Measurements from ENCODE around the gene NCBP1.
"Not testable (repeated sequence)": the region's sequence is repeated elsewhere in the genome, so short reads cannot be mapped to it uniquely, and the experiment has no call there.

Gene NCBP1

GRCh38 chr9:97682242-97682641, 48.6 kb downstream of the NCBP1 start:
- DNase-seq: no peak

- DNase-seq: no peak
Observed at GRCh38 chr9:97688654-97689053, 55.0 kb downstream of the NCBP1 start.

DNA sequence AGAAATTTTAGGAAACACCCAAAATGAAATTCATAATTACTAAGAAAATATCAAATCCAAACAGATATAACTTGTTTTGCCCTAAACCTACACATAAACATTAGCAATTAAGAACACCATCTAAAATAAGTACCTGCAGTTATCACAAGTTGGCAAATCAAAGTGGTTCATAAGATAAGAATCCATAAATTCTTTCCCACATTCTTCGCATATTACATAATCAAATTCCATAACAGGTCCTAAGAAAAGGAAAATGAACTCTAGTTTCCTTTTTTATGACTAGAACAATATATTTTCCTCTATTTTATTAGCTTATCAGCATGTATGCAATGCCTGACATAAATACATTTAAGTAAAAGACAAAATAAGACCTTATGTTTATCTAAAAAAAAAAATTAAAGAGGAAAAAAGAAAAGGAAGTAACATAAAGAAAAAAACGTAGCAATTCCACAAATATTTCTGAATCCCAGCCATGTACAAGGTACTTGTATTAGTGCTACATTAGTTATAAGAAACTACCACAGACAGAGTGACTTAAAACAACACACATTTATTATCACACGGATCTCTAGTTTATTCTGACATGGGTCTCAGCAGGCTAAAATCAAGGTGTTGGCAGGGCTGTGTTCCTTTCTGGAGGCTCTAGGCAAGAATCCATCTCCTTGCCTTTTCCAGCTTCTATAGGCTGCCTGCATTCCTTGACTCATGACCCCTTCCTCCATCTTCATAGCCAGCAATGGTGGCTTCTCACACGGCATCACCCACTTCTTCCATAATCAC, 56.0 kb downstream of the NCBP1 start:
- DNase-seq: no peak

GRCh38 chr9:97694769-97695168, 61.1 kb downstream of the NCBP1 start:
- DNase-seq: no peak

DNA sequence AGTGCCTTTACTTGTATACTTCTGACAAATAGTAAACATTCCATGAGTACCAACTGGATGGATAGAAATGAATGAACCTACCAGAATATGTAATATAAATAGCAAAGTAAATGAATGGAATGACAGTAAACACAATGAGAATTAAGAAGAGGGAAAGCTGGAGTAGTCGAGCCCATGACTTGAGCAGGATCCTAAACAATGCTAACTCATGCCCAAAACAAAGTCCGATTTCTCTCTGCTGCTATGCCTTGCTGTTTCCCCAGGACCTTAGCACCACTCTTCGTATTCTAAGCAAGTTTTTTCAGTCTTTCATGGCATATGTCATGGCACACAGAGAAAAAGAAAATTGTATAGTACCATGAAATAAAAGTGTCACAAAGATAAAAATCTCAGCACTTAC, 61.8 kb downstream of the NCBP1 start:
- no peak for DNase-seq

GRCh38 chr9:97695995-97696802, 62.6 kb downstream of the NCBP1 start:
- no peak for DNase-seq

DNA sequence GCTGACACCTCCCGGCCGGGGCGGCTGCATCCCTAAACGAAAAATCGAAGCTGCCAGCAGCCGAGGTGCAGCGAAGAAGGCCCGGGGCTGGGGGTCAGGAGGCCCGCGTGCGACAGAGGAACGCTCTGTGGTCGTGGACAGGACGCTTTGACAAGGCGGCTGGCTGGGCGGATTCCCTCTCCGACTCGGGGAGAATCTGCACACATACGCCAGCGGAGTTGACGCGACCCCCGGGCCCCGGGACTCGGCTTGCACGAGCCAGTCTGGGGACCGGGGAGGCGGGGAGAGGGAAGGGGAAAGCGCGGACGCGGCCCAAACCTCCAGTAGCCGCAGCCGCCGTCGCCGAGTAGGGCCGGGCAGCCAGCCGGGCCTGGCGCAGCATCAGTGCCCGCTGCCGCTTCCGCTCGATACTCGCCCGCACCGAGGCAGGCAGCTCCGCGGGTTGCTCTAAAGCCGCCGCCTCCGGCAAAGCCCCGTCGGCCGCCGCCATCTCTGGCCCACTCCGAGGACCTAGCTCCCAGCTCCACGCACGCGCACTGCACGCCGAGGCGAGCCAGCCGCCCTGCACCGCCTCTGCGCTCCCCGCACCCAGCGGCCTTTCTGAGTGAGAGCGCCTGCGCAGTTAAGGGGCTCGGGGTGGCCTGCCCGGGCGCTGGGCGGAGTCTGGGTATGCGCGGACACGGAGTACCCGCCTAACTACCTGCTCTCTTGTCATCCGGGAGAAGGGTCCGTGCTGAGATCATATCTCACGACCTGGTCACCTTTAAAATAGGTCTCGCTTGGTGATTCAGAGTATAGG, 63.4 kb downstream of the NCBP1 start, which contains the start of gene XPA:
TSS of gene XPA (minus strand) at position 538 of the 799 bp plus-strand sequence. CDS start at position 490, 48 bp downstream.
- peak; percentile 67 for DNase-seq

GRCh38 chr9:97697837-97698236, 64.2 kb downstream of the NCBP1 start:
- DNase-seq: no peak

DNA sequence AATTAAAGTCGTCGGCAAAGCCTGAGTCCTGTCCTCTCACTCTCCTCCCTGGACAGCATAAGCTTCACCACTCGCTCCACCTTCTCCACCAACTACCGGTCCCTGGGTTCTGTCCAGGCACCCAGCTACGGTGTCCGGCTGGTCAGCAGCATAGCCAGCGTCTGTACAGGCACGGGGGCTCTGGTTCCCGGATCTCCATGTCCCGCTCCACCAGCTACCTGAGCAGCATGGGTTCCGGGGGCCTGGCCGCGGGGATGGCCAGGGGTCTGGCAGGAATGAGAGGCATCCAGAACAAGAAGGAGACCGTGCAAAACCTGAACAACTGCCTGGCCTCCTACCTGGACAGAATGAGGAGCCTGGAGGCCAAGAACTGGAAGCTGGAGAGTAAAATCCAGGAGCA, 65.2 kb downstream of the NCBP1 start:
- no peak for DNase-seq

DNA sequence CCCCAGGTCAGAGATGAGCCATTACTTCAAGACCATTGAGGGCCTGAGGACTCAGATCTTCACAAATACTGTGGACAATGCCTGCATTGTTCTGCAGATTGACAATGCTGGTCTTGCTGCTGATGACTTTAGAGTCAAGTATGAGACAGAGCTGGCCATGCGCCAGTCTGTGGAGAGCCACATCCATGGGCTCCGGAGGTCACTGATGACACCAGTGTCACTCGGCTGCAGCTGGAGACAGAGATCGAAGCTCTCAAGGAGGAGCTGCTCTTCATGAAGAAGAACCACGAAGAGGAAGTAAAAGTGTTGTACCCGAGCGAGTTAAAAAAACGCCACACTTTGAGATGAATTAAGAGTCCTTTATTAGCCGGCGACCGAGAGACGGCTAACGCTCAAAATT, 65.7 kb downstream of the NCBP1 start:
- not testable (repeated sequence) for DNase-seq

DNA sequence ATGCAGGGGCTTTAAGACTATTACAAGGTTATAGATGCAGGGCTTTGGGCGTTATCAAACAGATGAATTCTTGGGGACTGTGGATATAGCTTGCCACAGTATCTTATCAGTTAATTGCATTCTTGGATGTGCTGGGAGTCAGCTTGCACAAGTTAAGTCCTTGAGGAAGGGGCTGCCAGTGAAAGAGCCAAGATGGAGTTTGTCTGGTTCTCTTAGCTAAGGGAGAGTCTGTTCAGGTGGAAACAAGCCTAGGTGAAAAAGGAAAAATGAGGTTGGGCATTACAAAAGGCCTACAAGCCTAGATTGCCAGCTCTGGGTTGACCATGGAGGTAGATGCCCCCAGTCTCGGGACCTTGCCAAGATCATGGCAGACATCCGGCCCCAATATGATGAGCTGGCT, 66.2 kb downstream of the NCBP1 start:
- DNase-seq: not testable (repeated sequence)

DNA sequence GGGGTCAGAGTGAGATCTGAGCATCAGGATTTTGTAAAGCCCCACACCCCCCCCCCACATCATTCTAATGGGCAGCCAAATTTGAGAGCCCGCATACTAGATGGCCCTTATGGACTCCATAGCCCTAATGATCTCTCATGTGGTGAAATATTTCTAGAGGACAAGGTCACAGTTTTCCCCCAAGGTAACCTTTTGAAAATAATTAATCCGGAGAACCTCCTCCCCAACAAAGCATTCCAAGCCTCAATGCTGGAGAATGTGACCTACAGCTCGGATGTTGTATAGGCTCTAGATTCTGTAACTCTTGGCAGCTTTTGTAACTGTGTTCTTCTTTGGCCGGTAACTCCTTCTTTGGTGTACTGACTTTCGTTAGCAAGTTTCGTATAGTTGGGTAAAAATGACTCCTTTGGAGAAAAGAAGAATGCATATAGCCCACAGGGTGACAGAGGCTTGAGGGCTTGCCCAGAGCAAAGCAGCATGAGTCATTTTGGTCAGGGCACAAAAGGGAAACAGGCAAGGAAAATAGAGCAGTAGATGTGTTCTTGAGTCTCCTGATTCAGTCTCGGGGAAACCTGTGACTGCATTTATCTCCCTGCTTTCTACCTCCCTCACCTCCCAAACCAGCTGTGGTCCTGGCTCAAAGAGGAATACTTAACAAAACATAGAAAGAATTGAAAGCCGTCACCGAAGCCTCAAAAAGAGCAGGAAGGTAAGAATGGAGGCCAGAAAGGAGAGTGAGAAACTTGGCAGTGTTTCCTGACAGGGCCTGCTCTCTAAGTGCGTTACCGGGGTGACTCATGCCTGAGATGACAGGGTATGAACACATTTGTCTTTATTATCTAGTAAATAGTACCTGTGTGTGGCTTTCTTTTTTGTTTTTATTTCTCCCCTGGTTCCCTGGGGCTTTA, 70.1 kb downstream of the NCBP1 start:
- DNase-seq: no peak

- DNase-seq: no peak
Observed at GRCh38 chr9:97704345-97704677, 70.7 kb downstream of the NCBP1 start.

DNA sequence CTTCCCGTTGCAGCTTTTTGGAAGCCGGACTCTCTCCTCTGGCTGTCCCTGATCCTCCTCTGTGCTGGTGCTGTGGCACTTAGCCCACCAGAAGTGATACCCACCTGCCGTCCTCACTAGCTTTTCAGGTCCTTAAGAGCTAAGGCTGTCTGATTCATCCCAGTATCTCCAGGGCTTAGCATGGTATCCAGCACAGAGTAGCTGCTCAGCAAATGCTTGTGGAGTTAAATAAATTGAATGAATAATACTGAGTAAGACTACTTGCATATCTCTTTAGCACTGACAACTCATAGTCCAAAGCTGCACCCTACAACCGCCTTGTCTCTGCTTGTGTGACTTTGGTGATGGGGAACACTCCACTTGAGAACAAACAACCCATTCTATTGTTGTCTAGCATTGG, 71.2 kb downstream of the NCBP1 start:
- no peak for DNase-seq

GRCh38 chr9:97705354-97705950, 71.8 kb downstream of the NCBP1 start:
- DNase-seq: no peak

DNA sequence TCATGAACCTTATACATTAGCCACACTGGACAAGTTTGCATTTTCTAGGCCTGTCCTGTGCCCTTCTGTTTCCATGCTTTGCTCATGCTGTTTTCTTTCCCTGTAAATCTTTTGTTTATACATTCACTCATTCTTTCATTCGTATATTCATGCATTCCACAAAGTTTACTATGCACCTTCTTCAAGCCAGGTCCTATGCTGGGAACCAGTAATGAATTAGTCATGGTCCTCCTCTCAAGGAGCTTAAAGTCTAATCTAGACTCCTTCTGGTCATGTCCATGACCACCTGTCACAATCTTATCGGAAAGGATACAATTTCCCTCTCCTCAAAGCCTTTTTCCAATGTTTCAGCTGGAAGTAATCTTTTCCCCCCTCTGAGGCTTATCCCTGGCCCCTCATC, 72.6 kb downstream of the NCBP1 start:
- no peak for DNase-seq

DNA sequence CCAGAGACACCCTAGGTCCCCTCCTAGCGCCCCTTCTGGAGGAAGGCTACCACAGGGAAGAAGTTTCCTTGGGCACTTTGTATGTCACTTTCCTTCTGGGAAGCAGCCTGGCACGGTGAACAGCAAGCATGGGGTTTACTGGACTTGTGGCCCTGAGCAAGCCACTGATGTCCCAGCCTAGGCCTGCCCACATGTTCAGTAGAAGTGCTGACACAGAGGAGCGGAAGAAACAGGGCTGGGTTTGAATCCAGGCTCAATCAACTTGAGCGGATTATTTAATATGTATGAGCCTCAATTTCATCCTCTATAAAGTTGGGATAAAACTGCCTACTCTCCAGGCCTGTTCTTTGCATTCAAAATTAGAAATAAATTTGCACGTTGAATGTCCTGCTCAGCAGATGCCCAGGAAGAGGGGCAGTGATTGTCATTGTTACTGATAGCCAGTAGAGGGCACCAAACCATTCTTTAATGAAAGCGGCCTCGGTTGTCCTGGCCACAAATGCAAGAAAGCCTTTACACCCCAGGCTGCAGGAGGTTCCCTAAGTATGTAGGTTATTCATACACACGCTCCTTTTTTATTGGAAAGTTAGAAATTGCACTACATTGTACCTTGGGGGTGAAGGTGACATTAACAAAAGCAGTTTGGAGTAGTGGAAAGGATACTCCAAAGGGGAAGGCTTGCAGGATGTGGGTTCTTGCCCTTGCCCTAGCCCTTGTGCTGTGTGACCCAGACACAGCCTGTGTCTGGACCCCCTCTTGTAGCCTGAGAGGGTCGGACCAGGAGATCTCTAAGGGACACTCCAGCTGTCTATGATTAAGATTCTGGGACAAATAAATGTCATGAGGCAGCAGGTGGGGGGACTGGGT, 77.0 kb downstream of the NCBP1 start:
- peak; percentile 21 for DNase-seq

GRCh38 chr9:97711223-97711626, 77.6 kb downstream of the NCBP1 start:
- DNase-seq: no peak

DNA sequence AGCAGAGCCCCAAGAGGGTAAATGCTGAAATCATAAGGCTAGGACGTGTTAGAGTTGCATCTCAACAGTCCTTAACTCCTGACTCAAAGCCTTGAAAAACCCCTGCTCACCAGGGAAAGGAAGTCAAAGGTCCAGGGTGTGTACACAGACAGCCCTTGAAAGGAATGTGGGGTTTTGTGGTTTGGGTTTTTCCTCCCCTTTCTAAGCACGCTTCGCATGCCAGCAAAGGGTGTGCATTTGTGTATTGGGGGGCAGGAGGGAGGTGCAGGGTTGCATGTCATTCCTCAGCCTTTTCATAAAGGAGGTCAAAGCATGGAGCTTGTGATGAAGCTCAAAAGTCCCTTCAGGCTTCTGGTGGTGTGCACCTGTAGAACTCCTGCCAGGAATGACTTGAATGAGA, 80.8 kb downstream of the NCBP1 start:
- DNase-seq: no peak

- no peak for DNase-seq
Observed at GRCh38 chr9:97717866-97718265, 84.2 kb downstream of the NCBP1 start.

- no peak for DNase-seq
Observed at GRCh38 chr9:97721396-97721795, 87.8 kb downstream of the NCBP1 start.
